ENCODE data around the gene MORN3. TPM values are rescaled to one million over a fixed set of nuclear protein-coding genes. Genes with fewer than 3 reads are reported as not detected.
"Not testable (repeated sequence)": the region's sequence is repeated elsewhere in the genome, so short reads cannot be mapped to it uniquely, and the experiment has no call there.

Gene MORN3
- total RNA-seq, 1 donor from 2014 or later = 1.5 TPM

GRCh38 chr12:121701667-121702277 is 32.3 kb upstream of the MORN3 start:
- no peak overlapping the region for H3K4me3 Mint-ChIP-seq (ENCODE audit: low read depth)
- no peak for TF ChIP-seq CTCF (IDR thresholded peaks at IDR 0.05; ENCODE audit: unreplicated experiment)
- H3K9me3 Mint-ChIP-seq (ENCODE audit: low read depth) = no peaks in the 10 kb centered on the region
- H3K27me3 Mint-ChIP-seq = no peaks in the 10 kb centered on the region
- no peak for DNase-seq (ENCODE audit: low spot score, unreplicated experiment)
- no peaks in the 10 kb centered on the region for H3K4me1 Mint-ChIP-seq (ENCODE audit: low read depth)
- no peak overlapping the region for H3K27ac Mint-ChIP-seq
- H3K36me3 Mint-ChIP-seq (ENCODE audit: insufficient read depth) = no peaks in the 10 kb centered on the region

GRCh38 chr12:121697861-121698260 is 28.4 kb upstream of the MORN3 start:
- H3K4me3 Mint-ChIP-seq (ENCODE audit: low read depth); H3K27me3 Mint-ChIP-seq; H3K36me3 Mint-ChIP-seq (ENCODE audit: insufficient read depth); H3K4me1 Mint-ChIP-seq (ENCODE audit: low read depth); H3K9me3 Mint-ChIP-seq (ENCODE audit: low read depth); H3K27ac Mint-ChIP-seq; DNase-seq (ENCODE audit: low spot score, unreplicated experiment): not testable (repeated sequence)

- Mint-ChIP-seq H3K4me3 (ENCODE audit: low read depth) (no peak overlapping the region), H3K27me3 (no peaks in the 10 kb centered on the region), H3K9me3 (ENCODE audit: low read depth) (no peaks in the 10 kb centered on the region), H3K27ac (no peak overlapping the region), H3K36me3 (ENCODE audit: insufficient read depth) (no peaks in the 10 kb centered on the region), H3K4me1 (ENCODE audit: low read depth) (no peaks in the 10 kb centered on the region)
- DNase-seq (ENCODE audit: low spot score, unreplicated experiment) = no peak
- peak; percentile 68 for TF ChIP-seq CTCF (IDR thresholded peaks at IDR 0.05; ENCODE audit: unreplicated experiment)
Observed at GRCh38 chr12:121697093-121697698, 27.7 kb upstream of the MORN3 start.

- H3K27me3 Mint-ChIP-seq = peaks cover 8% of the 10 kb centered on the region
- no peak overlapping the region for H3K27ac Mint-ChIP-seq
- no peak overlapping the region for H3K4me3 Mint-ChIP-seq (ENCODE audit: low read depth)
- no peaks in the 10 kb centered on the region for H3K9me3 Mint-ChIP-seq (ENCODE audit: low read depth)
- H3K36me3 Mint-ChIP-seq (ENCODE audit: insufficient read depth) = no peaks in the 10 kb centered on the region
- DNase-seq (ENCODE audit: low spot score, unreplicated experiment) = no peak
- TF ChIP-seq CTCF (IDR thresholded peaks at IDR 0.05; ENCODE audit: unreplicated experiment) = no peak
- no peaks in the 10 kb centered on the region for H3K4me1 Mint-ChIP-seq (ENCODE audit: low read depth)
Observed at GRCh38 chr12:121693155-121693687, 23.8 kb upstream of the MORN3 start.

- not testable (repeated sequence) for DNase-seq (ENCODE audit: low spot score, unreplicated experiment); H3K27ac Mint-ChIP-seq; H3K4me1 Mint-ChIP-seq (ENCODE audit: low read depth); H3K9me3 Mint-ChIP-seq (ENCODE audit: low read depth); H3K27me3 Mint-ChIP-seq; H3K4me3 Mint-ChIP-seq (ENCODE audit: low read depth); H3K36me3 Mint-ChIP-seq (ENCODE audit: insufficient read depth)
Observed at GRCh38 chr12:121692744-121693143, 23.3 kb upstream of the MORN3 start.

- H3K4me1 Mint-ChIP-seq (ENCODE audit: low read depth) = peaks cover 2% of the 10 kb centered on the region
- H3K27me3 Mint-ChIP-seq = peaks cover 8% of the 10 kb centered on the region
- no peak for TF ChIP-seq CTCF (IDR thresholded peaks at IDR 0.05; ENCODE audit: unreplicated experiment)
- H3K27ac Mint-ChIP-seq = no peak overlapping the region
- H3K9me3 Mint-ChIP-seq (ENCODE audit: low read depth) = no peaks in the 10 kb centered on the region
- H3K36me3 Mint-ChIP-seq (ENCODE audit: insufficient read depth) = no peaks in the 10 kb centered on the region
- no peak overlapping the region for H3K4me3 Mint-ChIP-seq (ENCODE audit: low read depth)
- no peak for DNase-seq (ENCODE audit: low spot score, unreplicated experiment)
Observed at GRCh38 chr12:121689430-121689829, 20.0 kb upstream of the MORN3 start.

Measured in progenitor cell of endocrine pancreas (in vitro differentiated cells).